PFSK-1 (cell line): ENCODE measurements around the gene ZNF716.

Experiments used
- FOXP2 ChIP-seq: optimal IDR thresholded peaks from 2 replicates; pipeline ENCODE3; 2011; ENCODE audit warnings: borderline replicate concordance, control low read depth, inconsistent platforms; ENCODE audit not compliant: insufficient read depth; ENCODE audit errors: extremely low read length, extremely low read depth
- POLR2AphosphoS5 ChIP-seq: IDR thresholded peaks from 2 replicates; pipeline ENCODE4 v1.6.1; 2012; ENCODE audit warnings: low read depth, mild to moderate bottlenecking, control low read depth, low read length, moderate library complexity
- SIN3A ChIP-seq: IDR thresholded peaks from 2 replicates; pipeline ENCODE4 v1.6.1; 2012; ENCODE audit warnings: mild to moderate bottlenecking, low read length, moderate library complexity, borderline replicate concordance; ENCODE audit not compliant: insufficient read depth
- TAF1 ChIP-seq: IDR thresholded peaks from 2 replicates; pipeline ENCODE4 v1.6.1; 2012; ENCODE audit warnings: low read length, control low read depth, borderline replicate concordance; ENCODE audit not compliant: insufficient read depth
- TF ChIP-seq, protein P1 (sequence below), 2 experiments: IDR thresholded peaks; 2 replicates each; pipeline versions ENCODE4 v1.6.1 to v1.8.0; 2011 to 2012; ENCODE audit warnings: low read depth in 2 of 2, low read length in 2 of 2, control low read depth in 1 of 2, inconsistent platforms in 1 of 2, mild to moderate bottlenecking in 1 of 2, moderate library complexity in 1 of 2; ENCODE audit not compliant: insufficient read depth in 1 of 2

DNA sequence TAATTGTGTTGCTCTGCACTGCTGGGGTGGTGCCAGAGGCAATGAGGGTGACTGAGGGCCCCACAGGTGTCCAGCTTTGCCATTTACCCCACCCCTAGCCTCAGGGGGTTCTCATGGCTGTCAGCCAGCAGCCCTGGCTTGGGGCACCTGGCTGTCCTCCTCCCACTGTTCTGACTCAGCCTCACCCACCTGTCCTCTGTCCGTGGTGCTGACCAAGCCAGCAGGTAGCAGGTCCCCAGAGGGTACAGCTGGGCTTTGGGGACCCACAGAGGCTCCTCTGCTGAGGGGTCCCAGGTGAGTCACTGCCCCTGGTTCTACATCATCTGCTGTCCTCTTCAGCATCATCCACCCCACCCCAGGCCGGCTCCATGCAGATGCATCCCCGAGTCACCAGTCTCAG is 32.2 kb upstream of the ZNF716 start:
- TF ChIP-seq POLR2AphosphoS5 (no peak), TAF1 (no peak), SIN3A (no peak), FOXP2 (no peak)
- TF ChIP-seq, protein P1, sequence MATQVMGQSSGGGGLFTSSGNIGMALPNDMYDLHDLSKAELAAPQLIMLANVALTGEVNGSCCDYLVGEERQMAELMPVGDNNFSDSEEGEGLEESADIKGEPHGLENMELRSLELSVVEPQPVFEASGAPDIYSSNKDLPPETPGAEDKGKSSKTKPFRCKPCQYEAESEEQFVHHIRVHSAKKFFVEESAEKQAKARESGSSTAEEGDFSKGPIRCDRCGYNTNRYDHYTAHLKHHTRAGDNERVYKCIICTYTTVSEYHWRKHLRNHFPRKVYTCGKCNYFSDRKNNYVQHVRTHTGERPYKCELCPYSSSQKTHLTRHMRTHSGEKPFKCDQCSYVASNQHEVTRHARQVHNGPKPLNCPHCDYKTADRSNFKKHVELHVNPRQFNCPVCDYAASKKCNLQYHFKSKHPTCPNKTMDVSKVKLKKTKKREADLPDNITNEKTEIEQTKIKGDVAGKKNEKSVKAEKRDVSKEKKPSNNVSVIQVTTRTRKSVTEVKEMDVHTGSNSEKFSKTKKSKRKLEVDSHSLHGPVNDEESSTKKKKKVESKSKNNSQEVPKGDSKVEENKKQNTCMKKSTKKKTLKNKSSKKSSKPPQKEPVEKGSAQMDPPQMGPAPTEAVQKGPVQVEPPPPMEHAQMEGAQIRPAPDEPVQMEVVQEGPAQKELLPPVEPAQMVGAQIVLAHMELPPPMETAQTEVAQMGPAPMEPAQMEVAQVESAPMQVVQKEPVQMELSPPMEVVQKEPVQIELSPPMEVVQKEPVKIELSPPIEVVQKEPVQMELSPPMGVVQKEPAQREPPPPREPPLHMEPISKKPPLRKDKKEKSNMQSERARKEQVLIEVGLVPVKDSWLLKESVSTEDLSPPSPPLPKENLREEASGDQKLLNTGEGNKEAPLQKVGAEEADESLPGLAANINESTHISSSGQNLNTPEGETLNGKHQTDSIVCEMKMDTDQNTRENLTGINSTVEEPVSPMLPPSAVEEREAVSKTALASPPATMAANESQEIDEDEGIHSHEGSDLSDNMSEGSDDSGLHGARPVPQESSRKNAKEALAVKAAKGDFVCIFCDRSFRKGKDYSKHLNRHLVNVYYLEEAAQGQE (IDR thresholded peaks at IDR 0.05; ENCODE audit: insufficient read depth in 1 of 2, low read depth in 2 of 2, low read length in 2 of 2), result peak in 1 of 2 experiments; percentile 57; a peak in 1 of 4 replicates
